ENCODE results near the gene DYNLT3. TPM values are rescaled to one million over a fixed set of nuclear protein-coding genes. Genes with fewer than 3 reads are reported as not detected.

The DYNLT3 gene
- total RNA-seq, 1 donor from 2014 or later, result 27.5 TPM

- H3K27ac Mint-ChIP-seq (ENCODE audit: unreplicated experiment), result peak overlapping the region; percentile 52
- H3K9me3 Mint-ChIP-seq (ENCODE audit: unreplicated experiment), result peaks cover 27% of the 10 kb centered on the region
- peaks cover 33% of the 10 kb centered on the region for H3K4me1 Mint-ChIP-seq (ENCODE audit: unreplicated experiment)
- no peak for DNase-seq (ENCODE audit: extremely low spot score, unreplicated experiment)
- no peaks in the 10 kb centered on the region for H3K27me3 Mint-ChIP-seq (ENCODE audit: unreplicated experiment)
- no peak for TF ChIP-seq CTCF (IDR thresholded peaks at IDR 0.05)
- H3K36me3 Mint-ChIP-seq (ENCODE audit: unreplicated experiment), result no peaks in the 10 kb centered on the region
- peak overlapping the region; percentile 4 for H3K4me3 Mint-ChIP-seq (ENCODE audit: unreplicated experiment)
These were observed 15.5 kb upstream of the DYNLT3 start for GRCh38 chrX:37862851-37863250.

DNA sequence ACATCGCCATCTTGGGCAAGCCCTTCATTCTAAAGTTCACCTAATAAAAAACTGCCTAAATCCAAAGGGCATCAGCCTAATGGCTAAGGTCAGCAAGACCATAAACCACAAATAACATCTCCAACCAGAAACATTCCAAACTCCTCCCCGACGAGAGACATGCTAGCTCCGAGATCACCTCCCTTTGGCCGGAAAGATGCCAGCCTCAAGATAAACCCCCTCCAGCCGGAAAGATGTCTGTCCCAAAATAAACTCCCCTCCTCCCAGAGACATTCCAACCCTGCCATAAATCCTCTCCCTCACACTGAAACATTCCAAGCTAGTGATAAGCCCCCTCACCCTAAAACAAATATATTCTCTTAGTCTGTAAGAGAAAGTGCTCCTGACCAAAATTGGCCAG, 13.3 kb upstream of the DYNLT3 start:
- no peaks in the 10 kb centered on the region for H3K36me3 Mint-ChIP-seq (ENCODE audit: unreplicated experiment)
- no peaks in the 10 kb centered on the region for H3K27me3 Mint-ChIP-seq (ENCODE audit: unreplicated experiment)
- H3K4me1 Mint-ChIP-seq (ENCODE audit: unreplicated experiment), result peaks cover 33% of the 10 kb centered on the region
- no peak for DNase-seq (ENCODE audit: extremely low spot score, unreplicated experiment)
- no peak for TF ChIP-seq CTCF (IDR thresholded peaks at IDR 0.05)
- H3K4me3 Mint-ChIP-seq (ENCODE audit: unreplicated experiment), result no peak overlapping the region
- H3K9me3 Mint-ChIP-seq (ENCODE audit: unreplicated experiment), result peaks cover 15% of the 10 kb centered on the region
- H3K27ac Mint-ChIP-seq (ENCODE audit: unreplicated experiment), result no peak overlapping the region

DNA sequence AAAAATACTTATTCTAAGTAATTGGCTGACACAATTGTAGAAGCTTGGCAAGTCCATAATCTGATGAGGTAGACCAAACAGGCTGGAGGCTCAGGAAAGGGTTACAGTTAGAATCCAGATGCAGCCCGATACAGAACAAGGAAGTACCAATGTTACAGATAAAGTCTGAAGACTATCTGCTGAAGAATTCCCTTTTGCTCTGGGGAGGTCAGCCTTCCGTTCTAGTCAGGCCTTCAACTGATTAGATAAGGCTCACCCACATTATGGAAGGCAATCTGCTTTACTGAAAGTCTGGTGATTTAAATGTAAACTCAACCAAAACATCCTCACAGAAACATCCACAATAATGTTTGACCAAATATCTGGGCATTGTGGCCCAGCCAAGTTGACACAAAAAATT, 7.4 kb upstream of the DYNLT3 start:
- TF ChIP-seq CTCF (IDR thresholded peaks at IDR 0.05), result no peak
- H3K27ac Mint-ChIP-seq (ENCODE audit: unreplicated experiment), result no peak overlapping the region
- no peak for DNase-seq (ENCODE audit: extremely low spot score, unreplicated experiment)
- H3K4me3 Mint-ChIP-seq (ENCODE audit: unreplicated experiment), result no peak overlapping the region
- peaks cover 2% of the 10 kb centered on the region for H3K9me3 Mint-ChIP-seq (ENCODE audit: unreplicated experiment)
- H3K27me3 Mint-ChIP-seq (ENCODE audit: unreplicated experiment), result no peaks in the 10 kb centered on the region
- no peaks in the 10 kb centered on the region for H3K4me1 Mint-ChIP-seq (ENCODE audit: unreplicated experiment)
- no peaks in the 10 kb centered on the region for H3K36me3 Mint-ChIP-seq (ENCODE audit: unreplicated experiment)

DNA sequence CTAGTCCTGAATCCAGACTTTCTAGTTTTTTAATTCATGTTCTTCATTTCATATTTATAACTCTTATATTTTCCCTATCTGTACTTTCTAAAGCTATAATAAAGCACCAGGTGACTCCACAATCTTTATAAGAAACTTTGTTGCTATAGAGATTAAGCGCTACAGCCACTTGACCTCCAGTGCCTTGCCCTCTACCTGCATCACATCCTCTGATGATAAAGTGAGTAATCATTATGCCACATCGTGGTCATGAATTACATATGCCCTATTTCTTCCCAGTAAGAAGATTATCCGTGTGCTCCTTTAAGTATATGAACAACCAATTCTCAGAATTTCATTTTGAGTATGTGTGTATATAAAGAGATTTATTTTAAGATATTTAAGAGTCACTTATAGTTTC, 6.8 kb upstream of the DYNLT3 start:
- Mint-ChIP-seq H3K9me3 (ENCODE audit: unreplicated experiment) (peaks cover 6% of the 10 kb centered on the region), H3K36me3 (ENCODE audit: unreplicated experiment) (no peaks in the 10 kb centered on the region), H3K27ac (ENCODE audit: unreplicated experiment) (no peak overlapping the region), H3K4me1 (ENCODE audit: unreplicated experiment) (no peaks in the 10 kb centered on the region), H3K27me3 (ENCODE audit: unreplicated experiment) (no peaks in the 10 kb centered on the region), H3K4me3 (ENCODE audit: unreplicated experiment) (no peak overlapping the region)
- no peak for TF ChIP-seq CTCF (IDR thresholded peaks at IDR 0.05)
- no peak for DNase-seq (ENCODE audit: extremely low spot score, unreplicated experiment)

DNA sequence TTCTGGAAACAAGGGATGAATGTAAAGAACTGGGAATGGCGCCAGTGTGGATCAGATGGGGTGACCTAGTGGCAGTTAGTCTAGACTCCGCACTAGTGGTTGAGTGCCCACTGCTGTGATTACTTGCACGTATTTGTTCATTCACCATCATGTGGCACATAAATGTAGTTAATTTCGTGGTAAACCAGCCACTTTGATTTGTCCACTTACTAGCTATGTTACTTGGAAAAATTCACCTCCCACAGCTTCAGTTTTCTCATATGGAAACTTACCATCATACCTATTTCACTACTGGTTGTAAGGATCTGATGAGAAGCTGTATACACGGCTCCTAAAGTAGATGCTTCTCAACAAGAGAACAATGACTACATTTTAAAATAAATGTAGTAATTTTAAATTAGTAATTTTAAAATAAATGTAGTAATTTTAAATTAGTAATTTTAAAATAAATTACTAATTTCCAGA, 394 bp upstream of the DYNLT3 start:
- peak overlapping the region; percentile 77 for H3K4me3 Mint-ChIP-seq (ENCODE audit: unreplicated experiment)
- H3K27me3 Mint-ChIP-seq (ENCODE audit: unreplicated experiment), result no peaks in the 10 kb centered on the region
- peak overlapping the region; percentile 83 for H3K27ac Mint-ChIP-seq (ENCODE audit: unreplicated experiment)
- peaks cover 3% of the 10 kb centered on the region for H3K4me1 Mint-ChIP-seq (ENCODE audit: unreplicated experiment)
- TF ChIP-seq CTCF (IDR thresholded peaks at IDR 0.05), result no peak
- peaks cover 11% of the 10 kb centered on the region for H3K9me3 Mint-ChIP-seq (ENCODE audit: unreplicated experiment)
- H3K36me3 Mint-ChIP-seq (ENCODE audit: unreplicated experiment), result no peaks in the 10 kb centered on the region
- DNase-seq (ENCODE audit: extremely low spot score, unreplicated experiment), result no peak
